IMR-90 (cell line): Measurements from ENCODE around the gene RANBP10. TPM values are rescaled to one million over a fixed set of nuclear protein-coding genes. Genes with fewer than 3 reads are reported as not detected.

Experiments used
- ATAC-seq: fragments of 200-7000 bp; cut with Tn5 transposase; 2 replicates; pipeline ENCODE4 v1.9.1; 2020; ENCODE audit warnings: low read depth, mild to moderate bottlenecking, moderate library complexity
- BruUV-seq: library from RNA; stranded (reverse); fragments of 400-500 nt; replicated peaks from 2 replicates; lab custom pipeline; 2021; lab: Mats Ljungman, UMichigan
- CTCF ChIA-PET: fragments of 300-600 bp; formaldehyde crosslinking; extraction: SDS; loops from one replicate; lab custom pipeline; 2021; ENCODE audit warnings: antibody characterized with exemption; lab: Yijun Ruan, JAX
- POLR2A ChIA-PET: fragments of 300-600 bp; sonication (Branson Sonifier 250); formaldehyde crosslinking; loops from one replicate; lab custom pipeline; 2022; ENCODE audit warnings: antibody characterized with exemption; ENCODE audit not compliant: unreplicated experiment; lab: Charles Lee
- DNase-seq: peaks from one replicate; pipeline ENCODE4 v3.0.0; 2013
- H2AFZ ChIP-seq: replicated peaks from 2 replicates; pipeline ENCODE3; 2013; ENCODE audit warnings: low read length, mild to moderate bottlenecking; ENCODE audit not compliant: poor library complexity
- H2AK5ac ChIP-seq: 2 replicates; pipeline ENCODE4 v1.6.1; 2013; ENCODE audit warnings: low read depth, low read length, inconsistent platforms
- H2AK9ac ChIP-seq: replicated peaks from 2 replicates; pipeline ENCODE3; 2013; ENCODE audit warnings: mild to moderate bottlenecking, low read depth, low read length, moderate library complexity; ENCODE audit not compliant: poor library complexity
- H2BK120ac ChIP-seq: 2 replicates; pipeline ENCODE4 v1.6.1; 2013; ENCODE audit warnings: low read depth, low read length, inconsistent platforms
- H2BK15ac ChIP-seq: 3 replicates; pipeline ENCODE4 v1.6.1; 2013; ENCODE audit warnings: low read depth, low read length, inconsistent platforms
- H2BK20ac ChIP-seq: 2 replicates; pipeline ENCODE4 v1.6.1; 2013; ENCODE audit warnings: low read depth, mild to moderate bottlenecking, inconsistent platforms, low read length, moderate library complexity
- H2BK5ac ChIP-seq: 2 replicates; pipeline ENCODE4 v1.6.1; 2013; ENCODE audit warnings: mild to moderate bottlenecking, low read depth, low read length, inconsistent platforms; ENCODE audit not compliant: poor library complexity, severe bottlenecking
- H3K14ac ChIP-seq: replicated peaks from 2 replicates; pipeline ENCODE4 v1.6.1; 2013; ENCODE audit warnings: low read depth, low read length, inconsistent platforms
- H3K18ac ChIP-seq: 2 replicates; pipeline ENCODE4 v1.6.1; 2013; ENCODE audit warnings: low read depth, low read length, control low read depth
- H3K23ac ChIP-seq: 2 replicates; pipeline ENCODE4 v1.6.1; 2013; ENCODE audit warnings: low read depth, low read length, inconsistent platforms
- H3K27ac ChIP-seq: 2 replicates; pipeline ENCODE4 v1.5.1; 2013; ENCODE audit warnings: mild to moderate bottlenecking, control low read depth, low read length; ENCODE audit not compliant: insufficient read depth
- H3K27me3 ChIP-seq: 2 replicates; pipeline ENCODE4 v1.6.1; 2013; ENCODE audit warnings: low read length; ENCODE audit not compliant: control insufficient read depth, insufficient read depth
- H3K36me3 ChIP-seq: 2 replicates; pipeline ENCODE4 v1.6.1; 2013; ENCODE audit warnings: low read length, mixed read lengths; ENCODE audit not compliant: control insufficient read depth, insufficient read depth
- H3K4ac ChIP-seq: 2 replicates; pipeline ENCODE4 v1.6.1; 2013; ENCODE audit warnings: low read depth, low read length, inconsistent platforms
- H3K4me1 ChIP-seq: 2 replicates; pipeline ENCODE4 v1.6.1; 2013; ENCODE audit warnings: low read length, mixed read lengths; ENCODE audit not compliant: control insufficient read depth, insufficient read depth
- H3K4me2 ChIP-seq: 2 replicates; pipeline ENCODE4 v1.6.1; 2013; ENCODE audit warnings: low read depth, mild to moderate bottlenecking, control low read depth, low read length, moderate library complexity
- H3K4me3 ChIP-seq: 2 replicates; pipeline ENCODE4 v1.5.1; 2013; ENCODE audit warnings: low read depth, mild to moderate bottlenecking, control low read depth, low read length, moderate library complexity; ENCODE audit not compliant: insufficient read depth
- H3K56ac ChIP-seq: 2 replicates; pipeline ENCODE4 v1.6.1; 2013; ENCODE audit warnings: low read length, inconsistent platforms; ENCODE audit not compliant: insufficient read depth; ENCODE audit errors: extremely low read depth
- H3K79me1 ChIP-seq, 2 experiments: 2 replicates each; pipeline ENCODE4 v1.6.1; 2013; ENCODE audit warnings: low read length in 2 of 2, inconsistent platforms in 1 of 2, low read depth in 1 of 2
- H3K9ac ChIP-seq: 2 replicates; pipeline ENCODE4 v1.6.1; 2013; ENCODE audit warnings: low read depth, low read length, control low read depth
- H3K9me1 ChIP-seq: 2 replicates; pipeline ENCODE4 v1.6.1; 2013; ENCODE audit warnings: low read length, inconsistent platforms; ENCODE audit not compliant: insufficient read depth
- H3K9me3 ChIP-seq: 2 replicates; pipeline ENCODE4 v1.6.1; 2013; ENCODE audit warnings: low read length; ENCODE audit not compliant: control insufficient read depth, insufficient read depth
- H4K20me1 ChIP-seq: 2 replicates; pipeline ENCODE4 v1.6.1; 2013; ENCODE audit warnings: low read length, inconsistent platforms; ENCODE audit not compliant: insufficient read depth
- H4K5ac ChIP-seq: 2 replicates; pipeline ENCODE4 v1.6.1; 2013; ENCODE audit warnings: mild to moderate bottlenecking, low read depth, low read length, control low read depth
- H4K8ac ChIP-seq, 2 experiments: 2 replicates each; pipeline ENCODE4 v1.6.1; 2013; ENCODE audit warnings: low read depth in 2 of 2, low read length in 2 of 2, control low read depth in 1 of 2, inconsistent platforms in 1 of 2
- H4K91ac ChIP-seq: 2 replicates; pipeline ENCODE4 v1.6.1; 2013; ENCODE audit warnings: low read depth, low read length, inconsistent platforms; ENCODE audit not compliant: insufficient read depth
- CTCF ChIP-seq: conservative IDR thresholded peaks from 2 replicates; pipeline ENCODE4 v1.5.1; 2012; ENCODE audit warnings: mild to moderate bottlenecking, low read depth, low read length, improper control_type of control experiment
- SMC3 ChIP-seq: fragments of 150-350 bp; IDR thresholded peaks from 2 replicates; pipeline ENCODE4 v1.6.1; 2016; ENCODE audit warnings: low read depth, mild to moderate bottlenecking, antibody characterized with exemption, low read length, moderate library complexity
- WGBS, 2 experiments: methylation state at CpG; one replicate each; pipeline versions ENCODE4 v1.1.5 to v1.1.7; 2013; ENCODE audit warnings: missing lambda C conversion rate in 2 of 2; ENCODE audit not compliant: insufficient read length in 1 of 2; ENCODE audit errors: extremely low coverage in 2 of 2; 5-methylcytosine and 5-hydroxymethylcytosine counted together
- dilution Hi-C: fragments of 300-500 bp; cut with HindIII; formaldehyde crosslinking; loops from one replicate; pipeline ENCODE4 v1.14.3; 2018; ENCODE audit warnings: low sequenced_read_pairs; ENCODE audit not compliant: unreplicated experiment
- in situ Hi-C: fragments of 300-500 bp; cut with MboI; formaldehyde crosslinking; loops from 3 replicates; pipeline ENCODE4 v1.14.3; 2019; ENCODE audit warnings: low sequenced_read_pairs, inconsistent platforms, mixed read lengths
- intact Hi-C: fragments of 100-400 bp; cut with micrococcal nuclease; formaldehyde crosslinking; loops from 2 replicates; pipeline ENCODE4 v1.10.0; 2022
- polyA plus RNA-seq, 3 experiments: library from polyadenylated mRNA; depleted of rRNA; stranded (reverse); fragments of >200 nt; gene quantifications; 2 replicates each; pipeline ENCODE4 v1.2.3, GENCODE V29; 2012; ENCODE audit warnings: low replicate concordance in 1 of 3
- total RNA-seq: library from RNA; depleted of rRNA; stranded (reverse); fragments of >200 nt; gene quantifications from 2 replicates; pipeline ENCODE4 v1.2.3, GENCODE V29; 2012

RANBP10 gene
- total and polyA plus RNA-seq, 2 of the 4 experiments (the other 2 are of a cell fraction) = 2.7 to 12.1 TPM

DNA sequence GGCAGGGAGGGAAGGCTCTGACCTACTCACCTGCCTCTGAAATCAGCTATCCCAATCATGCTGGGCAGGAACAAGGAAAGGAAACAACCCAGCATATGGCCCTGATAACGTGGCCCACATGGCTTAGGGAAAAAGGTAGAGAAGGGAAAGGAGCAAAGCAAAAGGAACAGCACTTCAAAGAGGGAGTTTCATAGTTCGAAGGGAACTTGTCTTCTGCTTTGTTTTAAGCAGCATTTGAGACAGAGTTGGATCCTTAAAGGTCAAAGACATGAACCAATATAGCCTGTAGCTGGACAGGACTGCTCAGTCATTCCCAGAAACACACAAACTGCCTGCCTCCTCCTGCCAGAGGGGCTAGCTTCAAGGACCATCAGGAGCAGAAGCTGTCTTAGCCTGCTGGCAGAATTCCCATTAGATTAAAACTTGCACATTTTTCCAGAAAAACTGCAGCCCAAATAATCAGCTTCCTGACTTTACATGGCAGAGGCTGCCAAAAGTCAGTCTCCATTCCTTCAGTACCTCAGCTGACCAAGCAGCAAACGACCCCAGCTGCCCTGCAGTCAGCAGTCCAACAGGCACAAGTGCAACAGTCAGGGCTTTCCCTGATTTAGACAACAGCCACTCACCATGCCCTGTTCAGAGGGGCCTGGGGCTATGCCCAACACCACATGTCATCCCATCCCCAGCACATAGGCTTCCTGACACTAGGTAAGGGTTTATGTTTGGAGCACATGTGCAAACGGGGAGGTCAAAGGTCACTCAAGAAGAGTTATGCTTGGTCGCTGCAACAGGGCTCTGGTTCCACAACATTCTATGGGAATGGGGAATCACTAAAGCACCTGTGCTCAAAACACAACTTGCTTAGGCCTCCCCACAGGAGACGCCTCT, 32.5 kb downstream of the RANBP10 start:
- peak; percentile 23 for DNase-seq

More for the DNA sequence above, 32.5 kb downstream of the RANBP10 start:
- no peak overlapping the region for H3K4me2 ChIP-seq
- H3K79me1 ChIP-seq = peaks cover 11 to 51% of the 10 kb centered on the region in 2 experiments
- peak; percentile 59 for ATAC-seq
- H3K9ac ChIP-seq = no peak overlapping the region
- no peak overlapping the region for H2AFZ ChIP-seq
- in situ Hi-C loops (no loop called here), intact Hi-C loops (no loop called here), dilution Hi-C loops (no loop called here)
- H2AK5ac ChIP-seq = no peak overlapping the region
- H3K27me3 ChIP-seq = no peaks in the 10 kb centered on the region
- no peak overlapping the region for H3K27ac ChIP-seq
- H4K91ac ChIP-seq = no peak overlapping the region
- H3K56ac ChIP-seq = no peak overlapping the region
- no peak overlapping the region for H3K23ac ChIP-seq
- no peaks in the 10 kb centered on the region for H3K9me3 ChIP-seq
- H4K5ac ChIP-seq = no peak overlapping the region
- peaks cover 17% of the 10 kb centered on the region for H4K20me1 ChIP-seq
- H3K4me1 ChIP-seq = peaks cover 6% of the 10 kb centered on the region; the same call in 1 of the 2 replicates
- WGBS, 2 experiments = 0% methylated on average over 1 of the region's 6 CpGs; no CpG with 5 or more reads in 1 of the 2 experiments
- BruUV-seq = no TSS peak
- CTCF ChIA-PET = interaction anchor here (0.7 kb wide), 1 partner anchor 13 kb away, joined by 3 read pairs; no protein-coding TSS in a partner anchor
- H3K9me1 ChIP-seq = peaks cover 13% of the 10 kb centered on the region; the same call in 1 of the 2 replicates
- H4K8ac ChIP-seq = no peak overlapping the region
- H3K4me3 ChIP-seq = no peak overlapping the region
- peaks cover 5% of the 10 kb centered on the region for H3K36me3 ChIP-seq
- no peak overlapping the region for H2BK120ac ChIP-seq
- H2BK15ac ChIP-seq = no peak overlapping the region
- H3K18ac ChIP-seq = no peak overlapping the region
- no peak overlapping the region for H3K14ac ChIP-seq
- H3K4ac ChIP-seq = no peak overlapping the region
- no peak overlapping the region for H2AK9ac ChIP-seq
- no peak for TF ChIP-seq CTCF
- TF ChIP-seq SMC3 = no peak
- no peak overlapping the region for H2BK20ac ChIP-seq
- POLR2A ChIA-PET = no interaction called here
- no peak overlapping the region for H2BK5ac ChIP-seq
